ENCODE results near the gene ADRM1. TPM values are rescaled to one million over a fixed set of nuclear protein-coding genes. Genes with fewer than 3 reads are reported as not detected.
A peak's percentile ranks its signal among the peaks of the same experiment; 100 is the strongest.

Gene ADRM1
- polyA plus RNA-seq, 2 of the 4 experiments (the other 2 are of a cell fraction), result 87.9 to 130 TPM

- peak overlapping the region; percentile 20; the same call in 2 of the 3 replicates for H3K4me3 ChIP-seq
- TF ChIP-seq POLR2AphosphoS2 (conservative IDR thresholded peaks at IDR 0.05; ENCODE audit: low read length), result no peak
- TF ChIP-seq ATOH8 (CRISPR knock-in tag; IDR thresholded peaks at IDR 0.05; ENCODE audit: low read depth), result no peak
- TF ChIP-seq KDM1A (IDR thresholded peaks at IDR 0.05; ENCODE audit: low read depth), result no peak
- no peak for TF ChIP-seq RAD21 (conservative IDR thresholded peaks at IDR 0.05 in 1 of 2, IDR thresholded peaks at IDR 0.05 in 1 of 2)
- TF ChIP-seq BHLHE40 (IDR thresholded peaks at IDR 0.05; ENCODE audit: low read depth, low read length), result no peak
- no peak for TF ChIP-seq ZFP36 (IDR thresholded peaks at IDR 0.05; ENCODE audit: borderline replicate concordance, partially characterized antibody)
- TF ChIP-seq JUN (IDR thresholded peaks at IDR 0.05), result peak in 1 of 2 experiments; percentile 9; a peak in 1 of 5 replicates
- TF ChIP-seq HOXB13 (CRISPR knock-in tag; IDR thresholded peaks at IDR 0.05; ENCODE audit: low read depth), result peak; percentile 23
- TF ChIP-seq ZNF302 (CRISPR knock-in tag; IDR thresholded peaks at IDR 0.05), result 0 out of 2 replicates have a peak, but pooled peaks have one; percentile 3
- TF ChIP-seq HOXA7 (CRISPR knock-in tag; IDR thresholded peaks at IDR 0.05), result 0 out of 2 replicates have a peak, but pooled peaks have one; percentile 10
- DNase-seq (ENCODE audit: low read depth in 1 of 2, low spot score in 1 of 2) (no peak), FAIRE-seq (no peak), ATAC-seq (no peak; a peak in 1 of 6 replicates)
- CTCF ChIA-PET, result interaction anchor here (0.6 to 5.3 kb wide), 10 partner anchors 10 to 51 kb away, joined by 3 to 107 read pairs (median 6); partner anchors contain the start of genes ADRM1, LAMA5 and RPS21
- POLR2A ChIA-PET, result interaction anchor here (0.8 to 1.3 kb wide), 2 partner anchors 13 to 16 kb away, joined by 3 to 8 read pairs; no protein-coding TSS in a partner anchor
- peaks cover 88% of the 10 kb centered on the region for H3K4me1 ChIP-seq
- peak overlapping the region; percentile 91 for H3K4me2 ChIP-seq
- 57% methylated on average over 5 of the region's 16 CpGs for WGBS (ENCODE audit: missing lambda C conversion rate)
- peaks cover 8% of the 10 kb centered on the region for H3K9me3 ChIP-seq
- peak overlapping the region; percentile 97 to 99 for H3K27ac ChIP-seq
Observed at GRCh38 chr20:62353289-62354030, 50.7 kb downstream of the ADRM1 start.

GRCh38 chr20:62354031-62354808, 51.4 kb downstream of the ADRM1 start:
- peaks cover 2% of the 10 kb centered on the region for H3K9me3 ChIP-seq
- no peak for FAIRE-seq
- peak in 1 of 2 experiments; percentile 59 for DNase-seq (ENCODE audit: low read depth in 1 of 2, low spot score in 1 of 2)
- H3K27ac ChIP-seq, result peak overlapping the region; percentile 97 to 99
- 18% methylated on average over 8 of the region's 14 CpGs for WGBS (ENCODE audit: missing lambda C conversion rate)
- H3K4me3 ChIP-seq, result peak overlapping the region; percentile 41
- CTCF ChIA-PET, result interaction anchor here (1.0 to 5.5 kb wide), 7 partner anchors 11 to 29 kb away, joined by 4 to 107 read pairs (median 19); partner anchors contain the start of gene LAMA5
- POLR2A ChIA-PET, result interaction anchor here (0.8 kb wide), 1 partner anchor 12 kb away, joined by 3 read pairs; no protein-coding TSS in a partner anchor
- peak; percentile 89 for TF ChIP-seq ZFP36 (IDR thresholded peaks at IDR 0.05; ENCODE audit: borderline replicate concordance, partially characterized antibody)
- no peak for TF ChIP-seq CTCF (IDR thresholded peaks at IDR 0.05)
- peaks cover 96% of the 10 kb centered on the region for H3K4me1 ChIP-seq
- no peak for ATAC-seq
- peak overlapping the region; percentile 91 for H3K4me2 ChIP-seq

GRCh38 chr20:62354811-62355341, 52.1 kb downstream of the ADRM1 start:
- ChIA-PET CTCF (interaction anchor here (1.1 to 5.5 kb wide), 5 partner anchors 13 to 53 kb away, joined by 3 to 94 read pairs (median 16); partner anchors contain the start of genes ADRM1 and LAMA5), POLR2A (no interaction called here)
- FAIRE-seq (no peak), DNase-seq (ENCODE audit: low read depth in 1 of 2, low spot score in 1 of 2) (peak in 1 of 2 experiments; percentile 49), ATAC-seq (no peak)
- Histone ChIP-seq H3K27ac (peak overlapping the region; percentile 97 to 99), H3K4me3 (peak overlapping the region; percentile 41), H3K4me1 (peaks cover 98% of the 10 kb centered on the region), H3K9me3 (no peaks in the 10 kb centered on the region), H3K4me2 (peak overlapping the region; percentile 91)
- TF ChIP-seq REST (IDR thresholded peaks at IDR 0.05) (no peak), HOXA7 (CRISPR knock-in tag; IDR thresholded peaks at IDR 0.05) (0 out of 2 replicates have a peak, but pooled peaks have one; percentile 12), MAZ (IDR thresholded peaks at IDR 0.05; ENCODE audit: borderline replicate concordance, low read depth, low read length) (no peak), MYC (IDR thresholded peaks at IDR 0.05; ENCODE audit: borderline replicate concordance, low read length) (no peak)
- 0% methylated on average over 1 of the region's 16 CpGs for WGBS (ENCODE audit: missing lambda C conversion rate)
